Lung (tissue), 12 donors: ENCODE data around the gene ALDH3A2. TPM values are rescaled to one million over a fixed set of nuclear protein-coding genes. Genes with fewer than 3 reads are reported as not detected.
"Not testable (repeated sequence)": the region's sequence is repeated elsewhere in the genome, so short reads cannot be mapped to it uniquely, and the experiment has no call there.

Experiments
- ATAC-seq: fragments of 200-7000 bp; cut with Tn5 transposase; one replicate; pipeline ENCODE4 v1.9.1; 2020; ENCODE audit warnings: moderate number of reproducible peaks; ENCODE audit not compliant: insufficient read depth, low FRiP score
- DNase-seq, 3 donors: peaks; one replicate each; pipeline ENCODE4 v3.0.0-alpha.2; 2013 to 2017
- H3K27ac ChIP-seq, 2 donors: one replicate each; pipeline ENCODE4 v1.5.1; 2013; ENCODE audit warnings: mild to moderate bottlenecking in 2 of 2, moderate library complexity in 2 of 2, control low read depth in 1 of 2, inconsistent platforms in 1 of 2, low read depth in 1 of 2, low read length in 1 of 2
- H3K27me3 ChIP-seq, 3 donors: one replicate each; pipeline ENCODE4 v1.5.1; 2013; ENCODE audit warnings: low read length in 2 of 3; ENCODE audit not compliant: control insufficient read depth in 3 of 3, insufficient read depth in 3 of 3
- H3K36me3 ChIP-seq, 4 donors: one replicate each; pipeline ENCODE4 v1.5.1; 2013; ENCODE audit warnings: low read length in 4 of 4, mild to moderate bottlenecking in 1 of 4, moderate library complexity in 1 of 4; ENCODE audit not compliant: control insufficient read depth in 4 of 4, insufficient read depth in 4 of 4
- H3K4me1 ChIP-seq, 5 donors: one replicate each; pipeline ENCODE4 v1.5.1; 2013; ENCODE audit warnings: low read length in 5 of 5, mild to moderate bottlenecking in 2 of 5, moderate library complexity in 1 of 5; ENCODE audit not compliant: control insufficient read depth in 5 of 5, insufficient read depth in 5 of 5
- H3K4me3 ChIP-seq: one replicate; pipeline ENCODE4 v1.5.1; 2013; ENCODE audit warnings: mild to moderate bottlenecking, control low read depth, moderate library complexity
- H3K9ac ChIP-seq, 2 donors: one replicate each; pipeline ENCODE4 v1.5.1; 2013; ENCODE audit warnings: low read length in 2 of 2, control low read depth in 1 of 2; ENCODE audit not compliant: insufficient read depth in 1 of 2
- H3K9me3 ChIP-seq, 4 donors: one replicate each; pipeline ENCODE4 v1.5.1; 2013; ENCODE audit warnings: low read length in 3 of 4, mild to moderate bottlenecking in 1 of 4, moderate library complexity in 1 of 4; ENCODE audit not compliant: control insufficient read depth in 4 of 4, insufficient read depth in 3 of 4
- WGBS, 2 donors: extraction: QIAGEN DNeasy Blood & Tissue Kit; methylation state at CpG; one replicate each; pipeline ENCODE4 v1.1.7; 2013; 5-methylcytosine and 5-hydroxymethylcytosine counted together
- polyA plus RNA-seq, 2 donors: library from polyadenylated mRNA; stranded (reverse); fragments of 200-250 nt; gene quantifications; one replicate each; pipeline ENCODE4 v1.2.1, GENCODE V29; 2013
- total RNA-seq, 2 donors: library from RNA; depleted of rRNA in 1 of 2; stranded (reverse); fragments of >200 nt in 1 of 2; gene quantifications; one replicate each; pipeline ENCODE4 v1.2.1, GENCODE V29; 2014 to 2021
- TF ChIP-seq, protein P1 (sequence below): IDR thresholded peaks from 2 replicates; pipeline ENCODE4 v1.5.1; 2012; ENCODE audit warnings: mild to moderate bottlenecking; ENCODE audit errors: control extremely low read depth, extremely low read depth
- donor health status: control.
- donor health status: control.
- donor health status: Bipolar disorder and iron deficiency.
- donor health status: healthy.
- donor health status: DM: yes; HTN: yes; CAD: no.

The ALDH3A2 gene
- total and polyA plus RNA-seq, 4 donors, result 50.7 to 107 (median 79.3) TPM

DNA sequence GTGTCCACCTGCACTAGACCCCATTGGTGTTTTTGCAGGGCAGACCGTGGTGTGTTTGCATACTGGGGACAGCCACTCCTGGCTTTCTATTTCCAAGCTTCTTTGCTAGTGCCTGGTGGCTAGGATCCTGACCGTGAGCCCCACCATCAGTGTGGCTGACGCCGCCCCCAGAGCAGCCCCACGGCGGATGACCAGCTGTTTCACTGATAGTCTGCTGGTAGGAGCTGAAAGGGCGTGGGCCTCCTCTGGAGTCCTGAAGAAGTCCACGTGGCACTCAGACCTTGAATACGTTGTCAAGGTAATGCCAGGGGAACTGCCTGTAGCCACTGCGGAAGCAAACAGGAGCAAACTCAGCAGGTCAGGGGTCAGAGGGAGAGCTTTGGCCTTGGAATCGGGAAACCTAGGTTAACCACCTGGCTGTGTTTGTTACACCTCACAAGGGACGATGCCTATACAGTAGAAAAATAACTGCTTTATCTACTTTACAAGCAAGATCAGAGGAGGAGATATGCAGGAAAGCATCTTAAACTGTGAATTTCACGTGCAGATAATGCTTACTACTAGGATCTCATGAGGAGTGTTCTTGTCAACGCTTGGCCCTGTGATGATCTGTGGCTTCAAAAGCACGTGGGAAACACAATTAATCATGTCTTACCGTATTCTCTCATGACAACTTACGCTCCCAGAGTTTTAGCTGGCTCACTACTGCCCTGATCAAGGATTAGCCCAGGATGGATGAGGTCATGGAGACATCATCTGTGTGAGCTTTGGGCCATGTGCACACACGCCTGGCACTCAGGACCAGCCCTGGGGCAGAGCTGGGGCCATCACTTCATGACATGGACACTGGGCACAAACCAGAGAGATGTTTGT, 30.3 kb downstream of the ALDH3A2 start:
- Histone ChIP-seq H3K27me3 (no peaks in the 10 kb centered on the region), H3K27ac (no peak overlapping the region), H3K36me3 (peaks cover 5 to 11% (median 8%) of the 10 kb centered on the region in 4 donors), H3K9ac (no peak overlapping the region), H3K4me3 (no peak overlapping the region), H3K4me1 (peaks cover 0 to 3% (median 0%) of the 10 kb centered on the region in 5 donors), H3K9me3 (no peaks in the 10 kb centered on the region)
- ATAC-seq (no peak), DNase-seq (no peak)
- 92 to 95% methylated on average over 18 of the region's 18 CpGs for WGBS, 2 donors
- TF ChIP-seq, protein P1, sequence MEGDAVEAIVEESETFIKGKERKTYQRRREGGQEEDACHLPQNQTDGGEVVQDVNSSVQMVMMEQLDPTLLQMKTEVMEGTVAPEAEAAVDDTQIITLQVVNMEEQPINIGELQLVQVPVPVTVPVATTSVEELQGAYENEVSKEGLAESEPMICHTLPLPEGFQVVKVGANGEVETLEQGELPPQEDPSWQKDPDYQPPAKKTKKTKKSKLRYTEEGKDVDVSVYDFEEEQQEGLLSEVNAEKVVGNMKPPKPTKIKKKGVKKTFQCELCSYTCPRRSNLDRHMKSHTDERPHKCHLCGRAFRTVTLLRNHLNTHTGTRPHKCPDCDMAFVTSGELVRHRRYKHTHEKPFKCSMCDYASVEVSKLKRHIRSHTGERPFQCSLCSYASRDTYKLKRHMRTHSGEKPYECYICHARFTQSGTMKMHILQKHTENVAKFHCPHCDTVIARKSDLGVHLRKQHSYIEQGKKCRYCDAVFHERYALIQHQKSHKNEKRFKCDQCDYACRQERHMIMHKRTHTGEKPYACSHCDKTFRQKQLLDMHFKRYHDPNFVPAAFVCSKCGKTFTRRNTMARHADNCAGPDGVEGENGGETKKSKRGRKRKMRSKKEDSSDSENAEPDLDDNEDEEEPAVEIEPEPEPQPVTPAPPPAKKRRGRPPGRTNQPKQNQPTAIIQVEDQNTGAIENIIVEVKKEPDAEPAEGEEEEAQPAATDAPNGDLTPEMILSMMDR, result no peak

DNA sequence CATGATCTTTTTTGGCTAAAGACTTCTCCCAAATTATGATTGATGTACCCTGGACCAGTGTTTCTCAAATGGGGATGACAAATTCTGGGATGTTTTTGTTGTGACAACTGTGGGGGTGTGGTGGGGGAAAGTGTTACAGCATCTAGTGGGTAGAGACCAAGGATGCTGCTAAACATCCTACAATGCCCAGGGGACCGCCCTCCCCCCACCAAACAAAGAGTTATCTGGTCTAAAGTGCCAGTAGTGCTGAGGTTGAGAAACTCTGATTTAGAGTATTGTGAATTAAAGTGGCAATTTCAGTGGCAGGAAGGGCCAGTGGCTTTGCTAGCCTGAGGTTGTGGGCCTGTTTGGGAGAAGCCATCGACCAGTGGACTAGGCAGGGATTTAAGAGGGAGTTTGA, 34.6 kb downstream of the ALDH3A2 start:
- Histone ChIP-seq H3K4me3 (no peak overlapping the region), H3K27me3 (no peaks in the 10 kb centered on the region), H3K4me1 (no peaks in the 10 kb centered on the region), H3K36me3 (peaks cover 0 to 5% (median 1%) of the 10 kb centered on the region in 4 donors), H3K27ac (no peak overlapping the region), H3K9me3 (no peaks in the 10 kb centered on the region), H3K9ac (no peak overlapping the region)
- ATAC-seq, result no peak
- 97 to 100% methylated on average over 2 of the region's 2 CpGs for WGBS, 2 donors
- DNase-seq, result no peak
- TF ChIP-seq, protein P1, result no peak

DNA sequence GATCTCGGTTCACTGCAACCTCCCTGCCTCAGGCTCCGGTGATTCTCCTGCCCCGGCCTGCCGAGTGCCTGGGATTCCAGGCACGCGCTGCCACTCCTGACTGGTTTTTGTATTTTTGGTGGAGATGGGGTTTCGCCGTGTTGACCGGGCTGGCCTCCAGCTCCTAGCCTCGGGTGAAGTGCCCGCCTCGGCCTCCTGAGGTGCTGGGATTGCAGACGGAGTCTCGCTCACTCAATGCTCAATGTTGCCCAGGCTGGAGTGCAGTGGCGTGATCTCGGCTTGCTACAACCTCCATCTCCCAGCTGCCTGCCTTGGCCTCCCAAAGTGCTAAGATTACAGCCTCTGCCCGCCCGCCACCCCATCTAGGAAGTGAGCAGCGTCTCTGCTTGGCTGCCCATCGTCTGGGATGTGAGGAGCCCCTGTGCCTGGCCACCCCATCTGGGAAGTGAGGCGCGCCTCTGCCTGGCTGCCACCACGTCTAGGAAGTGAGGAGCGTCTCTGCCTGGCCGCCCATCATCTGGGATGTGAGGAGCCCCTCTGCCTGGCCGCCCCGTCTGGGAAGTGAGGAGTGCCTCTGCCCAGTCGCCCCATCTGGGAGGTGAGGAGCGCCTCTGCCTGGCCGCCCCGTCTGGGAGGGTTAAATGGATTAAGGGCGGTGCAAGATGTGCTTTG, 36.5 kb downstream of the ALDH3A2 start:
- not testable (repeated sequence) for H3K9me3 ChIP-seq, ATAC-seq, H3K4me3 ChIP-seq, H3K27me3 ChIP-seq, H3K27ac ChIP-seq, H3K36me3 ChIP-seq, H3K4me1 ChIP-seq, DNase-seq, H3K9ac ChIP-seq
- 94 to 95% methylated on average over 26 to 32 of the region's 32 CpGs for WGBS, 2 donors

DNA sequence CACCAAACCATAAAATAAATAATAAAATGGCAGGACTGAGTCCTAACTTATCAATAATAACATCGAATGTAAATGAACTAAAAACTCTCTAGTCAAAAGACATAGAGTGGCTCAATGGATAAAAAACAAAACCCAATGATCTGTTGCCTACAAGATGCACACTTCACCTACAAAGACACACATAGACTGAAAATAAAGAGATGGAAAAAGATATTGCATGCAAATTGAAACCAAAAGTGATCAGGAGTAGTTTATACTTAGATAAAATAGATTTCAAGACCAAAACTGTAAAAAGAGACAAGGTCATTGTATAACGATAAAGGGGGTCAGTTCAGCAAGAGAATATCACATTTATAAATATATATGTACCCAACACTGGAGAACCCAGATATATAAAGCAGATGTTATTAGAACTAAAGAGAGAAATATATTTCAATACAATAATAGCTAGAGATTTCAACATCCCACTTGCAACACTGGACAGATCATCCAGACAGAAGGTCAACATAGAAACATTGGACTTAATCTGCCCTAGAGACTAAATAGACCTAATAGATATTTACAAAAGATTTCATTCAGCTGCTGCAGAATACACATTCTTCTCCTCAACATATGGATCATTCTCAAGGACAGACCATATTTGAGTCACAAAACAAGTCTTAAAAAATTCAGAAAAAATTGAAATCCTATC, 38.0 kb downstream of the ALDH3A2 start:
- no peaks in the 10 kb centered on the region for H3K36me3 ChIP-seq
- no peak for DNase-seq
- ATAC-seq, result no peak
- no peak overlapping the region for H3K9ac ChIP-seq
- no peaks in the 10 kb centered on the region for H3K27me3 ChIP-seq
- WGBS, 2 donors, result 96 to 97% methylated on average over 2 of the region's 2 CpGs
- H3K9me3 ChIP-seq, result no peaks in the 10 kb centered on the region
- no peaks in the 10 kb centered on the region for H3K4me1 ChIP-seq
- TF ChIP-seq, protein P1, result no peak
- no peak overlapping the region for H3K27ac ChIP-seq
- H3K4me3 ChIP-seq, result no peak overlapping the region
